GM10248 (cell line): ENCODE results near the gene FER.
"Not testable (repeated sequence)": the region's sequence is repeated elsewhere in the genome, so short reads cannot be mapped to it uniquely, and the experiment has no call there.

ENCODE experiments used
- CTCF ChIA-PET: fragments of 300-600 bp; sonication (Branson Sonifier 250); formaldehyde crosslinking; extraction: SDS; loops from one replicate; lab custom pipeline; 2021; ENCODE audit warnings: antibody characterized with exemption; lab: Yijun Ruan, JAX
- POLR2A ChIA-PET: fragments of 350-650 bp; sonication (Branson Sonifier 250); formaldehyde crosslinking; extraction: SDS; loops from one replicate; lab custom pipeline; 2020; ENCODE audit warnings: antibody characterized with exemption; lab: Yijun Ruan, JAX
- DNase-seq: peaks from one replicate; pipeline ENCODE4 v3.0.0; 2012; ENCODE audit errors: extremely low spot score
- CTCF ChIP-seq: IDR thresholded peaks from 2 replicates; pipeline ENCODE4 v1.5.1; 2012; ENCODE audit warnings: mild to moderate bottlenecking, low read depth; ENCODE audit errors: extremely low read depth, missing control alignments, control extremely low read depth

Gene FER

DNA sequence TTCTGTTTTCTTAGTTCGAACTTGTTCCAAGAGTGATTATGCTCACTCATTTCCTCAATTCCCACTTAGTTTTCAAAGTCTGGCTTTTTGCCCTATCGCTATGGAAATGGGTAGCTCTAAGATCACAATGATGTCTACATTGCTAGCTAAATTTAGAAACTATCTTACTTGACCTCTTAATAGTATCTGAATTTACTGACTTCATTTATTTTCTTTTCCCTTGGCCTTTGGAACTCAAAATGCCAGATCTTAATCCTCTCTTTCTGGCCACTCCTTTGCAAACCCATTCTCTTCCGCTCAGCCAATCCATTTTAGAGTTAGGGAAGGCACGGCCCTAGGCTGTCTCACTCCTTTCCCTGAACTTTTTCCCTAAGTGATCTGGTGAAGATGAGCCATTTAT is 137.0 kb downstream of the FER start:
- CTCF ChIA-PET = no interaction called here
- no peak for TF ChIP-seq CTCF
- POLR2A ChIA-PET = no interaction called here
- no peak for DNase-seq

GRCh38 chr5:108898257-108898656 is 150.6 kb downstream of the FER start:
- TF ChIP-seq CTCF = no peak
- no peak for DNase-seq
- ChIA-PET POLR2A (no interaction called here), CTCF (no interaction called here)

GRCh38 chr5:108898707-108899106 is 151.0 kb downstream of the FER start:
- CTCF ChIA-PET = no interaction called here
- no peak for TF ChIP-seq CTCF
- DNase-seq = no peak
- POLR2A ChIA-PET = no interaction called here

DNA sequence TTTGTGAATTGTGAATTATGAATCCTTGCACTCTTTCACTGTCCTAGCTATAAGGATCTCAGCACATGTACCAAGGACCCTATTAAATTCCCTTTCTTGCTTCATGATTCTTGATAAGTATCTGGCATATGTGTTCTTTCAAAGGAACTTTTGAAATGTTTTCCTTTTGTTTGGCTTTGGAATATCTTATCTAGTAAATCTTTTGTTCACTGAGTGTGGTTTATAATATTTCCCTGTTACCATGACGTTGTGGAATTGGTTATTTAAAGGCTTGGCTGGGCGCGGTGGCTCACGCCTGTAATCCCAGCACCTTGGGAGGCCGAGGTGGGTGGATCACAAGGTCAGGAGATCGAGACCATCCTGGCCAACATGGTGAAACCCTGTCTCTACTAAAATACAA is 151.5 kb downstream of the FER start:
- POLR2A ChIA-PET, DNase-seq: not testable (repeated sequence)
- CTCF ChIA-PET = interaction anchor here (0.6 kb wide), 1 partner anchor 83 kb away, joined by 4 read pairs; no protein-coding TSS in a partner anchor

GRCh38 chr5:108900668-108901067 is 153.0 kb downstream of the FER start:
- no peak for DNase-seq
- CTCF ChIA-PET = interaction anchor here (1.5 kb wide), 1 partner anchor 15 kb away, joined by 3 read pairs; no protein-coding TSS in a partner anchor
- TF ChIP-seq CTCF = no peak
- POLR2A ChIA-PET = no interaction called here

DNA sequence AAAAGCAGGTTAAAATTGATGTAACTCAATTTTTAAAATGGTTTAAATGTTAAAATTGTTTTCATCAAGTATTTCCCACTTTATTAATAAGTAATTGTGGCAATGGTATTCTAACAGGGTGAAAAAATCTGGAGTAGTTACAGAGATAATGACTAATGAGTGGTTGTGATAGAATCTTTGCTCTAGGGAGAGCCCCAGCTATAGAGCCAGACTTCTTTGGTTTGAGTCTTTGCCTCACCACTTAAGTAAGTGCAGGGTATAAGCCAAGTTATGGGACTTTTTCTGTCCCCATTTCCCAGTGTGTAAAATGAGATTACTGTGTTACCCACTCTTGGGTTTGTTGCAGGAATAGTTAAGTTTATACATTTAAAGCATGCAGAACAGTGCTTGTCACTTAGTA is 158.1 kb downstream of the FER start:
- ChIA-PET CTCF (no interaction called here), POLR2A (no interaction called here)
- TF ChIP-seq CTCF = no peak
- DNase-seq = no peak

DNA sequence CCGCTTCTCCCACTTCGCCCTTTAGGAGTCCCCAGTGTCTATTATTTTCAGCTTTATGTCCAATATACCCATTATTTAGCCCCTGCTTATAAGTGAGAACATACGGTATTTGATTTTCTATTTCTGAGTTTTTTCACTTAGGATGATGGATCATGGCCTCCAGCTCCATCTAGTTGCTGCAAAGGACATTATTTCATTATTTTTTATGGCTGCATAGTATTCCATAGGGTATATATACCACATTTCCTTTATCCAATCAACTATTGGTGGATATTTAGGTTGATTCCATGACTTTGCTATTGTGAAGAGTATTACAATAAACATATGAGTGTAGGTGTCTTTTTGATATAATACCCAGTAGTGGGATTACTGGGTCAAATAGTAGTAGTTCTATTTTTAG is 162.9 kb downstream of the FER start:
- TF ChIP-seq CTCF = no peak
- no peak for DNase-seq
- ChIA-PET POLR2A (no interaction called here), CTCF (no interaction called here)

DNA sequence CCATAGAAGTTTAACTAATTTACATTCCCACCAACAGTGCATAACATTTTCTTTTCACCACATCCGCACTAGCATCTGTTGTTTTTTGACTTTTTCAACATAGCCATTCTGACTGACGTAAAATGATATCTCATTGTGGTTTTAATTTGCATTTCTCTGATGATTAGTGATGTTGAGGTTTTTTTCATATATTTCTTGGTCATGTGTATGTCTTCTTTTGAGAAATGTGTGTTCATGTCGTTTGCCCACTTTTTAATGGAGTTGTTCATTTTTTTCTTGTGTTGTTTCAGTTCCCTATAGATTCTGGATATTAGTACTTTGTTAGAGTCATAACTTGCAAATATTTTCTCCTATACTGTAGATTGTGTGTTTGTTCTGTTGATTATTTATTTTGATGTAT is 163.4 kb downstream of the FER start:
- ChIA-PET POLR2A (no interaction called here), CTCF (no interaction called here)
- TF ChIP-seq CTCF = no peak
- no peak for DNase-seq
